Sigmoid colon (tissue), 7 donors: Measurements from ENCODE around the gene PRKCG. TPM values are rescaled to one million over a fixed set of nuclear protein-coding genes. Genes with fewer than 3 reads are reported as not detected.
"Not testable (repeated sequence)": the region's sequence is repeated elsewhere in the genome, so short reads cannot be mapped to it uniquely, and the experiment has no call there.

Experiments
- DNase-seq: peaks from one replicate; pipeline ENCODE4 v3.0.0-alpha.2; 2019
- H3K27ac ChIP-seq, 4 donors: fragments of 200-600 bp; sonication (generic); one replicate each; pipeline ENCODE4 v1.5.1; 2016 to 2019; ENCODE audit warnings: mild to moderate bottlenecking in 1 of 4
- H3K27me3 ChIP-seq, 3 donors: fragments of 200-600 bp; sonication (generic); one replicate each; pipeline ENCODE4 v1.5.1; 2019; ENCODE audit warnings: mild to moderate bottlenecking in 1 of 3
- H3K36me3 ChIP-seq, 4 donors: fragments of 200-600 bp; sonication (generic); one replicate each; pipeline ENCODE4 v1.5.1; 2016 to 2019
- H3K4me1 ChIP-seq, 4 donors: fragments of 200-600 bp; sonication (generic); one replicate each; pipeline ENCODE4 v1.5.1; 2017 to 2019
- H3K4me3 ChIP-seq, 4 donors: fragments of 200-600 bp; sonication (generic); one replicate each; pipeline ENCODE4 v1.5.1; 2017 to 2019; ENCODE audit warnings: mild to moderate bottlenecking in 2 of 4, moderate library complexity in 1 of 4
- H3K9me3 ChIP-seq, 4 donors: fragments of 200-600 bp in 3 of 4; sonication (generic) in 3 of 4; one replicate each; pipeline versions ENCODE4 v1.5.1 to v1.6.1; 2013 to 2019
- CTCF ChIP-seq, 4 experiments: fragments of 450-650 bp in 3 of 4; fragments of 200-600 bp in 1 of 4; IDR thresholded peaks; one replicate each; pipeline ENCODE4 v1.5.1; 2016 to 2019; ENCODE audit warnings: antibody characterized with exemption in 4 of 4, mild to moderate bottlenecking in 3 of 4, moderate library complexity in 2 of 4
- EP300 ChIP-seq, 4 donors: sonication (generic); formaldehyde crosslinking; IDR thresholded peaks; one replicate each; pipeline ENCODE4 v1.6.1; 2017; ENCODE audit warnings: antibody characterized with exemption in 4 of 4
- POLR2A ChIP-seq, 2 donors: fragments of 450-650 bp; IDR thresholded peaks; one replicate each; pipeline ENCODE4 v1.6.1; 2016; ENCODE audit warnings: antibody characterized with exemption in 2 of 2, mild to moderate bottlenecking in 2 of 2, moderate library complexity in 2 of 2
- POLR2AphosphoS5 ChIP-seq, 4 donors: sonication (generic); formaldehyde crosslinking; IDR thresholded peaks; one replicate each; pipeline ENCODE4 v1.6.1; 2017; ENCODE audit warnings: antibody characterized with exemption in 4 of 4
- WGBS, 2 donors: extraction: QIAGEN DNeasy Blood & Tissue Kit; methylation state at CpG; one replicate each; pipeline ENCODE4 v1.1.7; 2013; 5-methylcytosine and 5-hydroxymethylcytosine counted together
- intact Hi-C: fragments of 100-400 bp; cut with DNase I; formaldehyde crosslinking; loops from one replicate; pipeline ENCODE4 v1.15.1; 2023
- polyA plus RNA-seq, 3 donors: library from polyadenylated mRNA; stranded (reverse); fragments of 200-250 nt; gene quantifications; one replicate each; pipeline ENCODE4 v1.2.3, GENCODE V29; 2013
- total RNA-seq, 4 donors: library from RNA; depleted of rRNA; stranded (reverse); fragments of >200 nt; gene quantifications; one replicate each; pipeline ENCODE4 v1.1.0, GENCODE V29; 2016
- donor health status: healthy with polysubstance abuse.
- donor health status: Bipolar disorder and iron deficiency.
- donor health status: healthy.

The PRKCG gene
- total and polyA plus RNA-seq, 7 donors, result under 0.01 to 0.34 TPM; not detected in 5

GRCh38 chr19:53868091-53868891, 13.7 kb upstream of the PRKCG start:
- DNase-seq, result peak; percentile 89
- Histone ChIP-seq H3K27ac (peak overlapping the region; percentile 94 to 98 (median 96)), H3K9me3 (no peaks in the 10 kb centered on the region), H3K4me3 (peak overlapping the region; percentile 79 to 94 (median 92)), H3K36me3 (peaks cover 0 to 17% (median 12%) of the 10 kb centered on the region in 4 donors), H3K4me1 (peaks cover 0 to 59% (median 52%) of the 10 kb centered on the region in 4 donors), H3K27me3 (no peaks in the 10 kb centered on the region)
- intact Hi-C loops, result loop anchor here (5.0 to 10.0 kb wide), 6 partner anchors 579 to 1539 kb away; partner anchors contain the start of genes LENG8, LENG9, PPP1R12C and RPL28
- WGBS, 2 donors, result 0 to 1% methylated on average over 33 to 37 of the region's 37 CpGs
- TF ChIP-seq POLR2AphosphoS5 (IDR thresholded peaks at IDR 0.05) (peak in 1 of 4 donors; percentile 3), EP300 (IDR thresholded peaks at IDR 0.05) (no peak)

- TF ChIP-seq EP300 (IDR thresholded peaks at IDR 0.05) (peak in 2 of 4 donors; percentile 62 to 84), CTCF (IDR thresholded peaks at IDR 0.05) (peak in 3 of 4 experiments; percentile 43 to 71 (median 52)), POLR2A (IDR thresholded peaks at IDR 0.05) (peak; percentile 75 to 88), POLR2AphosphoS5 (IDR thresholded peaks at IDR 0.05) (peak; percentile 91 to 96 (median 94))
- no peaks in the 10 kb centered on the region for H3K9me3 ChIP-seq
- peak overlapping the region; percentile 94 to 98 (median 96) for H3K27ac ChIP-seq
- WGBS, 2 donors, result 0 to 1% methylated on average over 75 of the region's 75 CpGs
- peaks cover 7 to 26% (median 20%) of the 10 kb centered on the region in 4 donors for H3K36me3 ChIP-seq
- peak overlapping the region; percentile 79 to 94 (median 92) for H3K4me3 ChIP-seq
- H3K27me3 ChIP-seq, result no peaks in the 10 kb centered on the region
- intact Hi-C loops, result loop anchor here (5.0 to 10.0 kb wide), 6 partner anchors 578 to 1538 kb away; partner anchors contain the start of genes LENG8, LENG9, PPP1R12C and RPL28
- peak; percentile 97 for DNase-seq
- H3K4me1 ChIP-seq, result peaks cover 0 to 68% (median 61%) of the 10 kb centered on the region in 4 donors
These were observed 12.8 kb upstream of the PRKCG start for GRCh38 chr19:53868892-53869804.

GRCh38 chr19:53869805-53870484, 12.1 kb upstream of the PRKCG start:
- WGBS, 2 donors, result 1% methylated on average over 24 of the region's 24 CpGs
- H3K27me3 ChIP-seq, DNase-seq, H3K9me3 ChIP-seq: not testable (repeated sequence)
- peaks cover 12 to 34% (median 26%) of the 10 kb centered on the region in 4 donors for H3K36me3 ChIP-seq
- peak overlapping the region; percentile 79 to 94 (median 92) for H3K4me3 ChIP-seq
- peak overlapping the region; percentile 94 to 98 (median 96) for H3K27ac ChIP-seq
- intact Hi-C loops, result loop anchor here (5.0 to 10.0 kb wide), 6 partner anchors 577 to 1537 kb away; partner anchors contain the start of genes LENG8, LENG9, PPP1R12C and RPL28
- peaks cover 0 to 75% (median 69%) of the 10 kb centered on the region in 4 donors for H3K4me1 ChIP-seq

GRCh38 chr19:53870485-53870844, 11.5 kb upstream of the PRKCG start:
- TF ChIP-seq CTCF (IDR thresholded peaks at IDR 0.05), result no peak
- no peak for DNase-seq
- intact Hi-C loops, result no loop called here
- H3K4me1 ChIP-seq, result peaks cover 0 to 77% (median 73%) of the 10 kb centered on the region in 4 donors
- peak overlapping the region in 3 of 4 donors; percentile 79 to 93 (median 91) for H3K4me3 ChIP-seq
- H3K27ac ChIP-seq, result peak overlapping the region; percentile 94 to 98 (median 96)
- whole genome bisulfite sequencing, 2 donors, result 12 to 14% methylated on average over 5 of the region's 5 CpGs
- no peaks in the 10 kb centered on the region for H3K9me3 ChIP-seq
- H3K27me3 ChIP-seq, result no peaks in the 10 kb centered on the region
- H3K36me3 ChIP-seq, result peaks cover 12 to 39% (median 28%) of the 10 kb centered on the region in 4 donors

GRCh38 chr19:53871454-53871853, 10.5 kb upstream of the PRKCG start:
- TF ChIP-seq CTCF (IDR thresholded peaks at IDR 0.05) (no peak), POLR2A (IDR thresholded peaks at IDR 0.05) (no peak), POLR2AphosphoS5 (IDR thresholded peaks at IDR 0.05) (no peak), EP300 (IDR thresholded peaks at IDR 0.05) (no peak)
- peaks cover 0 to 77% (median 72%) of the 10 kb centered on the region in 4 donors for H3K4me1 ChIP-seq
- intact Hi-C loops, result no loop called here
- 41 to 54% methylated on average over 7 of the region's 7 CpGs for WGBS, 2 donors
- no peaks in the 10 kb centered on the region for H3K9me3 ChIP-seq
- no peak overlapping the region for H3K4me3 ChIP-seq
- no peaks in the 10 kb centered on the region for H3K27me3 ChIP-seq
- H3K36me3 ChIP-seq, result peaks cover 12 to 45% (median 30%) of the 10 kb centered on the region in 4 donors
- H3K27ac ChIP-seq, result peak overlapping the region; percentile 94 to 98 (median 96)
- DNase-seq, result no peak
